ENCODE measurements around the gene PLEKHA5.

The PLEKHA5 gene

GRCh38 chr12:19242581-19242980, 113.0 kb downstream of the PLEKHA5 start:
- no peaks in the 10 kb centered on the region for H3K36me3 ChIP-seq (ENCODE audit: control insufficient read depth, insufficient read depth, low read length)
- no peak overlapping the region for H3K4me3 ChIP-seq (replicated peaks; ENCODE audit: low read depth, low read length)
- no peak for TF ChIP-seq CTCF (IDR thresholded peaks at IDR 0.05; ENCODE audit: insufficient read depth, low read length, poor library complexity, severe bottlenecking)
- no peak for DNase-seq (ENCODE audit: extremely low read depth, insufficient read length)
- no peaks in the 10 kb centered on the region for H3K27me3 ChIP-seq (replicated peaks; ENCODE audit: control insufficient read depth, insufficient read depth, low read length)

- Histone ChIP-seq H3K36me3 (ENCODE audit: control insufficient read depth, insufficient read depth, low read length) (no peaks in the 10 kb centered on the region), H3K4me3 (replicated peaks; ENCODE audit: low read depth, low read length) (no peak overlapping the region), H3K27me3 (replicated peaks; ENCODE audit: control insufficient read depth, insufficient read depth, low read length) (no peaks in the 10 kb centered on the region)
- TF ChIP-seq CTCF (IDR thresholded peaks at IDR 0.05; ENCODE audit: insufficient read depth, low read length, poor library complexity, severe bottlenecking): no peak
- no peak for DNase-seq (ENCODE audit: extremely low read depth, insufficient read length)
Measured at GRCh38 chr12:19243551-19243950, 114.0 kb downstream of the PLEKHA5 start.

DNA sequence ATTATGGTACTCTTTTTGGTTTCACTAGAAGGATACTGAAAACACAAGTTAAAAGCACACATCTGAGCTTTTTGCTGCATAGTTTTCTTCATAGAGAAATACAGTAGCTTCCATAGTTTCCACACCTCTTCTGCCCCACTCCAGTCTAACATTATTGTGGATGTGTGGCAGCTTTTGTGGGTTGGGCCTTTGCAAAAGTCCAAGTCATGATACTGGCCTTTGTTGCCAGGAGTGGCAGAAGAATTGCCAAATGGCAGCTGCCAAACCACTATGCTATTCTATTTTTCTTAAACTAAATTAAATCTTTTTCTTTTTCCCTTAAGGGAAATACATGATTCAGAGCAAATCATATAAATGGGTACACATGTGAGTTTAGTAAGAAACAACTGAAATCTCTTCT, 114.8 kb downstream of the PLEKHA5 start:
- DNase-seq (ENCODE audit: extremely low read depth, insufficient read length): no peak
- TF ChIP-seq CTCF (IDR thresholded peaks at IDR 0.05; ENCODE audit: insufficient read depth, low read length, poor library complexity, severe bottlenecking): no peak
- H3K36me3 ChIP-seq (ENCODE audit: control insufficient read depth, insufficient read depth, low read length): no peaks in the 10 kb centered on the region
- H3K27me3 ChIP-seq (replicated peaks; ENCODE audit: control insufficient read depth, insufficient read depth, low read length): no peaks in the 10 kb centered on the region
- H3K4me3 ChIP-seq (replicated peaks; ENCODE audit: low read depth, low read length): no peak overlapping the region

GRCh38 chr12:19245106-19245505, 115.6 kb downstream of the PLEKHA5 start:
- no peaks in the 10 kb centered on the region for H3K36me3 ChIP-seq (ENCODE audit: control insufficient read depth, insufficient read depth, low read length)
- no peak for TF ChIP-seq CTCF (IDR thresholded peaks at IDR 0.05; ENCODE audit: insufficient read depth, low read length, poor library complexity, severe bottlenecking)
- no peak for DNase-seq (ENCODE audit: extremely low read depth, insufficient read length)

GRCh38 chr12:19245666-19246065, 116.1 kb downstream of the PLEKHA5 start:
- no peak for TF ChIP-seq CTCF (IDR thresholded peaks at IDR 0.05; ENCODE audit: insufficient read depth, low read length, poor library complexity, severe bottlenecking)
- DNase-seq (ENCODE audit: extremely low read depth, insufficient read length): no peak
- no peaks in the 10 kb centered on the region for H3K27me3 ChIP-seq (replicated peaks; ENCODE audit: control insufficient read depth, insufficient read depth, low read length)

More at GRCh38 chr12:19245106-19245505, 115.6 kb downstream of the PLEKHA5 start:
- no peak overlapping the region for H3K4me3 ChIP-seq (replicated peaks; ENCODE audit: low read depth, low read length)
- H3K27me3 ChIP-seq (replicated peaks; ENCODE audit: control insufficient read depth, insufficient read depth, low read length): no peaks in the 10 kb centered on the region

GRCh38 chr12:19246933-19247332, 117.4 kb downstream of the PLEKHA5 start:
- TF ChIP-seq CTCF (IDR thresholded peaks at IDR 0.05; ENCODE audit: insufficient read depth, low read length, poor library complexity, severe bottlenecking): no peak

More at GRCh38 chr12:19245666-19246065, 116.1 kb downstream of the PLEKHA5 start:
- H3K4me3 ChIP-seq (replicated peaks; ENCODE audit: low read depth, low read length): no peak overlapping the region
- H3K36me3 ChIP-seq (ENCODE audit: control insufficient read depth, insufficient read depth, low read length): no peaks in the 10 kb centered on the region

More at GRCh38 chr12:19246933-19247332, 117.4 kb downstream of the PLEKHA5 start:
- DNase-seq (ENCODE audit: extremely low read depth, insufficient read length): no peak
- Histone ChIP-seq H3K27me3 (replicated peaks; ENCODE audit: control insufficient read depth, insufficient read depth, low read length) (no peaks in the 10 kb centered on the region), H3K36me3 (ENCODE audit: control insufficient read depth, insufficient read depth, low read length) (no peaks in the 10 kb centered on the region), H3K4me3 (replicated peaks; ENCODE audit: low read depth, low read length) (no peak overlapping the region)

Measured in GM06990 (cell line).